HepG2 (cell line): ENCODE data around the gene DERL2. TPM values are rescaled to one million over a fixed set of nuclear protein-coding genes. Genes with fewer than 3 reads are reported as not detected.
A peak's percentile ranks its signal among the peaks of the same experiment; 100 is the strongest.

Experiments
- HNRNPH1 ChIP-seq: fragments of 200-400 bp; formaldehyde crosslinking; optimal IDR thresholded peaks from 2 replicates; pipeline ENCODE3; 2017; ENCODE audit warnings: mild to moderate bottlenecking, low read depth, low read length
- KLF12 ChIP-seq: sonication (generic); formaldehyde crosslinking; IDR thresholded peaks from 2 replicates; pipeline ENCODE4 v1.4.0; 2020; ENCODE audit warnings: missing genetic modification reagents, borderline replicate concordance
- KLF9 ChIP-seq: IDR thresholded peaks from 2 replicates; pipeline ENCODE4 v1.6.1; 2016; ENCODE audit warnings: low read depth
- MATR3 ChIP-seq: sonication (generic); formaldehyde crosslinking; IDR thresholded peaks from 2 replicates; pipeline ENCODE4 v1.4.0; 2020; ENCODE audit warnings: missing genetic modification reagents
- MED8 ChIP-seq: sonication (generic); formaldehyde crosslinking; IDR thresholded peaks from 2 replicates; pipeline ENCODE4 v1.8.1; 2023; ENCODE audit warnings: mild to moderate bottlenecking, missing genetic modification reagents; ENCODE audit not compliant: insufficient replicate concordance
- MIXL1 ChIP-seq: IDR thresholded peaks from 2 replicates; pipeline ENCODE4 v1.6.1; 2016
- RBAK ChIP-seq: sonication (generic); formaldehyde crosslinking; IDR thresholded peaks from 2 replicates; pipeline ENCODE4 v1.5.1; 2020; ENCODE audit warnings: mild to moderate bottlenecking, missing genetic modification reagents
- REL ChIP-seq: sonication (generic); formaldehyde crosslinking; conservative IDR thresholded peaks from 2 replicates; pipeline ENCODE4 v1.8.0; 2022; ENCODE audit warnings: mild to moderate bottlenecking, missing genetic modification reagents, moderate library complexity
- RFX3 ChIP-seq: IDR thresholded peaks from 2 replicates; pipeline ENCODE4 v1.6.1; 2016; ENCODE audit warnings: missing biosample characterization, missing genetic modification reagents
- SMC3 ChIP-seq: IDR thresholded peaks from 2 replicates; pipeline ENCODE4 v1.6.1; 2011; ENCODE audit warnings: low read length, improper control_type of control experiment
- SRSF1 ChIP-seq: fragments of 200-400 bp; formaldehyde crosslinking; optimal IDR thresholded peaks from 2 replicates; pipeline ENCODE3; 2017; ENCODE audit warnings: mild to moderate bottlenecking, low read depth, low read length, moderate library complexity
- ZNF138 ChIP-seq: sonication (generic); formaldehyde crosslinking; IDR thresholded peaks from 2 replicates; pipeline ENCODE4 v1.5.0; 2020; ENCODE audit warnings: mild to moderate bottlenecking, low read depth, missing genetic modification reagents
- ZNF441 ChIP-seq: sonication (generic); formaldehyde crosslinking; IDR thresholded peaks from 2 replicates; pipeline ENCODE4 v1.7.0; 2021; ENCODE audit warnings: missing genetic modification reagents, borderline replicate concordance
- ZNF468 ChIP-seq: sonication (generic); formaldehyde crosslinking; IDR thresholded peaks from 2 replicates; pipeline ENCODE4 v1.8.0; 2022; ENCODE audit warnings: mild to moderate bottlenecking, moderate library complexity, missing genetic modification reagents
- polyA plus RNA-seq, 8 experiments: library from polyadenylated mRNA; depleted of rRNA in 3 of 8; stranded (reverse) in 7 of 8; unstranded in 1 of 8; fragments of >200 nt; fragmentation: Illumina TruSeq in 4 of 8; extraction: Trizol in 4 of 8; gene quantifications; 2 replicates each; pipeline versions ENCODE4 v1.2.1 to v1.2.3, GENCODE V29; 2011 to 2016; ENCODE audit warnings: low read depth in 4 of 8, missing spikeins in 1 of 8, mixed read lengths in 1 of 8; ENCODE audit not compliant: insufficient read depth in 1 of 8
- total RNA-seq, 5 experiments: library from RNA; depleted of rRNA; stranded (reverse); fragments of >200 nt; fragmentation: Illumina TruSeq; extraction: Trizol; gene quantifications; 2 replicates each; pipeline ENCODE4 v1.2.3, GENCODE V29; 2016; ENCODE audit warnings: low read depth in 1 of 5
- TF ChIP-seq, protein P1 (sequence below): sonication (generic); formaldehyde crosslinking; IDR thresholded peaks from 2 replicates; pipeline ENCODE4 v1.4.0; 2020; ENCODE audit warnings: mild to moderate bottlenecking, missing genetic modification reagents
- TF ChIP-seq, protein P2 (sequence below): sonication (generic); formaldehyde crosslinking; IDR thresholded peaks from 2 replicates; pipeline ENCODE4 v1.4.0; 2020; ENCODE audit warnings: missing genetic modification reagents, low read depth, mild to moderate bottlenecking, borderline replicate concordance
- TF ChIP-seq, protein P3 (sequence below): sonication (generic); formaldehyde crosslinking; conservative IDR thresholded peaks from 2 replicates; pipeline ENCODE4 v1.4.0; 2020; ENCODE audit warnings: missing genetic modification reagents
- TF ChIP-seq, protein P4 (sequence below): sonication (generic); formaldehyde crosslinking; IDR thresholded peaks from 2 replicates; pipeline ENCODE4 v1.5.0; 2020; ENCODE audit warnings: mild to moderate bottlenecking, missing genetic modification reagents, borderline replicate concordance
- TF ChIP-seq, protein P5 (sequence below): IDR thresholded peaks from 2 replicates; pipeline ENCODE4 v1.6.1; 2016; ENCODE audit warnings: missing compliant biosample characterization, missing genetic modification reagents, borderline replicate concordance

DERL2 gene
- total and polyA plus RNA-seq, 2 of the 13 experiments (the other 11 are each of a cell fraction or from before 2014, with no cell fraction given), result 59.3 to 65.2 TPM

DNA sequence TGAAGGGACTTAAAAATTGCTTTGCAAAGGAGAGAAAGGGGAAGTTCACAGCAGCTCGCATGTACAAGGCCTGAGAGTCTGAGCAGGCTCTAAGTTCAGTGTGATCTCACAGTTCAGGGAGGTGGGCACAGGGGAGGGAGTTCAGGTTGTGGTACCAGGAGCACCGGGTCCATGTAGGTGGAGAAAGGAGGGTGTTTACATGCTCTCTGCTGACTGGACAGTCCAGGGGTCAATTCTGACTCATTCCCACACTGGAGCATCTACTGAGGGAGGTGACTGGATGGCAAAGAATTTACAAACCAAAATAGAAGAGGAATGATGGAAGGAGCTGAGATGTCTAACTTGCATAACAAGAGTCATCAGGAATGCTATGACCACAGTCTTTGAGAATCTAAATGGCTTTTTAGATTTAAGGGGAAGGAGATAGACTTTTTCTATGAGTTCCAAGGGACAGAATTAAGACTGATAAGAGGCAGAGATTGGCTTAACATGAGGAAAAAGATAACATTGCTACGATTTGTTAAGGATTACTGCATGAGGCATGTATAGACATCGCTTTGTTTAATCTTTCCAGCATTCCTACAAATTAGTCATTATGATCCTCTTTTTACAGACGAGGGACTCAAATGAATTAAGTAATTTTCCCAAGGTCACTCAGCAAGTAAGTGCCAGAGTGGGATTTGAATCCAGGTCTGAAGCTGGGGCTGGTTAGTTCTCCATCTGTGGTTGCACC is 30.2 kb upstream of the DERL2 start (continued):
- TF ChIP-seq ZNF468 (CRISPR knock-in tag) (no peak), RBAK (CRISPR knock-in tag) (no peak), HNRNPH1 (no peak), SRSF1 (no peak), RFX3 (CRISPR knock-in tag) (no peak), MED8 (CRISPR knock-in tag) (no peak), ZNF441 (no peak), KLF12 (CRISPR knock-in tag) (no peak), SMC3 (no peak; the same call in 1 of the 2 replicates), MIXL1 (0 out of 2 replicates have a peak, but pooled peaks have one; percentile 28), MATR3 (no peak), REL (no peak), KLF9 (CRISPR knock-in tag) (no peak), ZNF138 (CRISPR knock-in tag) (no peak)
- TF ChIP-seq, protein P1, sequence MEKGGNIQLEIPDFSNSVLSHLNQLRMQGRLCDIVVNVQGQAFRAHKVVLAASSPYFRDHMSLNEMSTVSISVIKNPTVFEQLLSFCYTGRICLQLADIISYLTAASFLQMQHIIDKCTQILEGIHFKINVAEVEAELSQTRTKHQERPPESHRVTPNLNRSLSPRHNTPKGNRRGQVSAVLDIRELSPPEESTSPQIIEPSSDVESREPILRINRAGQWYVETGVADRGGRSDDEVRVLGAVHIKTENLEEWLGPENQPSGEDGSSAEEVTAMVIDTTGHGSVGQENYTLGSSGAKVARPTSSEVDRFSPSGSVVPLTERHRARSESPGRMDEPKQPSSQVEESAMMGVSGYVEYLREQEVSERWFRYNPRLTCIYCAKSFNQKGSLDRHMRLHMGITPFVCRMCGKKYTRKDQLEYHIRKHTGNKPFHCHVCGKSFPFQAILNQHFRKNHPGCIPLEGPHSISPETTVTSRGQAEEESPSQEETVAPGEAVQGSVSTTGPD, result no peak
- TF ChIP-seq, protein P2, sequence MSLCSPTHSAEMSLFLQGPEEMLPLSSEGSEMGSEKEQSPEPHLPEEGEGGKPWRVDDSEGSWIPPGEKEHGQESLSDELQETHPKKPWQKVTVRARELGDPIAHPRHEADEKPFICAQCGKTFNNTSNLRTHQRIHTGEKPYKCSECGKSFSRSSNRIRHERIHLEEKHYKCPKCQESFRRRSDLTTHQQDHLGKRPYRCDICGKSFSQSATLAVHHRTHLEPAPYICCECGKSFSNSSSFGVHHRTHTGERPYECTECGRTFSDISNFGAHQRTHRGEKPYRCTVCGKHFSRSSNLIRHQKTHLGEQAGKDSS (CRISPR knock-in tag), result no peak
- TF ChIP-seq, protein P3, sequence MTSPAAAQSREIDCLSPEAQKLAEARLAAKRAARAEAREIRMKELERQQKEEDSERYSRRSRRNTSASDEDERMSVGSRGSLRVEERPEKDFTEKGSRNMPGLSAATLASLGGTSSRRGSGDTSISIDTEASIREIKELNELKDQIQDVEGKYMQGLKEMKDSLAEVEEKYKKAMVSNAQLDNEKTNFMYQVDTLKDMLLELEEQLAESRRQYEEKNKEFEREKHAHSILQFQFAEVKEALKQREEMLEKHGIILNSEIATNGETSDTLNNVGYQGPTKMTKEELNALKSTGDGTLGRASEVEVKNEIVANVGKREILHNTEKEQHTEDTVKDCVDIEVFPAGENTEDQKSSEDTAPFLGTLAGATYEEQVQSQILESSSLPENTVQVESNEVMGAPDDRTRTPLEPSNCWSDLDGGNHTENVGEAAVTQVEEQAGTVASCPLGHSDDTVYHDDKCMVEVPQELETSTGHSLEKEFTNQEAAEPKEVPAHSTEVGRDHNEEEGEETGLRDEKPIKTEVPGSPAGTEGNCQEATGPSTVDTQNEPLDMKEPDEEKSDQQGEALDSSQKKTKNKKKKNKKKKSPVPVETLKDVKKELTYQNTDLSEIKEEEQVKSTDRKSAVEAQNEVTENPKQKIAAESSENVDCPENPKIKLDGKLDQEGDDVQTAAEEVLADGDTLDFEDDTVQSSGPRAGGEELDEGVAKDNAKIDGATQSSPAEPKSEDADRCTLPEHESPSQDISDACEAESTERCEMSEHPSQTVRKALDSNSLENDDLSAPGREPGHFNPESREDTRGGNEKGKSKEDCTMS (CRISPR knock-in tag), result no peak
- TF ChIP-seq, protein P4, sequence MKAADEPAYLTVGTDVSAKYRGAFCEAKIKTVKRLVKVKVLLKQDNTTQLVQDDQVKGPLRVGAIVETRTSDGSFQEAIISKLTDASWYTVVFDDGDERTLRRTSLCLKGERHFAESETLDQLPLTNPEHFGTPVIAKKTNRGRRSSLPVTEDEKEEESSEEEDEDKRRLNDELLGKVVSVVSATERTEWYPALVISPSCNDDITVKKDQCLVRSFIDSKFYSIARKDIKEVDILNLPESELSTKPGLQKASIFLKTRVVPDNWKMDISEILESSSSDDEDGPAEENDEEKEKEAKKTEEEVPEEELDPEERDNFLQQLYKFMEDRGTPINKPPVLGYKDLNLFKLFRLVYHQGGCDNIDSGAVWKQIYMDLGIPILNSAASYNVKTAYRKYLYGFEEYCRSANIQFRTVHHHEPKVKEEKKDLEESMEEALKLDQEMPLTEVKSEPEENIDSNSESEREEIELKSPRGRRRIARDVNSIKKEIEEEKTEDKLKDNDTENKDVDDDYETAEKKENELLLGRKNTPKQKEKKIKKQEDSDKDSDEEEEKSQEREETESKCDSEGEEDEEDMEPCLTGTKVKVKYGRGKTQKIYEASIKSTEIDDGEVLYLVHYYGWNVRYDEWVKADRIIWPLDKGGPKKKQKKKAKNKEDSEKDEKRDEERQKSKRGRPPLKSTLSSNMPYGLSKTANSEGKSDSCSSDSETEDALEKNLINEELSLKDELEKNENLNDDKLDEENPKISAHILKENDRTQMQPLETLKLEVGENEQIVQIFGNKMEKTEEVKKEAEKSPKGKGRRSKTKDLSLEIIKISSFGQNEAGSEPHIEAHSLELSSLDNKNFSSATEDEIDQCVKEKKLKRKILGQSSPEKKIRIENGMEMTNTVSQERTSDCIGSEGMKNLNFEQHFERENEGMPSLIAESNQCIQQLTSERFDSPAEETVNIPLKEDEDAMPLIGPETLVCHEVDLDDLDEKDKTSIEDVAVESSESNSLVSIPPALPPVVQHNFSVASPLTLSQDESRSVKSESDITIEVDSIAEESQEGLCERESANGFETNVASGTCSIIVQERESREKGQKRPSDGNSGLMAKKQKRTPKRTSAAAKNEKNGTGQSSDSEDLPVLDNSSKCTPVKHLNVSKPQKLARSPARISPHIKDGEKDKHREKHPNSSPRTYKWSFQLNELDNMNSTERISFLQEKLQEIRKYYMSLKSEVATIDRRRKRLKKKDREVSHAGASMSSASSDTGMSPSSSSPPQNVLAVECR (CRISPR knock-in tag), result peak; percentile 26; the same call in 1 of the 2 replicates
- TF ChIP-seq, protein P5, sequence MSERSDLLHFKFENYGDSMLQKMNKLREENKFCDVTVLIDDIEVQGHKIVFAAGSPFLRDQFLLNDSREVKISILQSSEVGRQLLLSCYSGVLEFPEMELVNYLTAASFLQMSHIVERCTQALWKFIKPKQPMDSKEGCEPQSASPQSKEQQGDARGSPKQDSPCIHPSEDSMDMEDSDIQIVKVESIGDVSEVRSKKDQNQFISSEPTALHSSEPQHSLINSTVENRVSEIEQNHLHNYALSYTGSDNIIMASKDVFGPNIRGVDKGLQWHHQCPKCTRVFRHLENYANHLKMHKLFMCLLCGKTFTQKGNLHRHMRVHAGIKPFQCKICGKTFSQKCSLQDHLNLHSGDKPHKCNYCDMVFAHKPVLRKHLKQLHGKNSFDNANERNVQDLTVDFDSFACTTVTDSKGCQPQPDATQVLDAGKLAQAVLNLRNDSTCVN (CRISPR knock-in tag), result peak; percentile 77; the same call in 1 of the 2 replicates
